Measurements from ENCODE around the gene HNF1A. TPM values are rescaled to one million over a fixed set of nuclear protein-coding genes. Genes with fewer than 3 reads are reported as not detected.
A peak's percentile ranks its signal among the peaks of the same experiment; 100 is the strongest.

HNF1A gene
- total and polyA plus RNA-seq, 4 donors, result 8.2 to 19.8 (median 10.6) TPM

DNA sequence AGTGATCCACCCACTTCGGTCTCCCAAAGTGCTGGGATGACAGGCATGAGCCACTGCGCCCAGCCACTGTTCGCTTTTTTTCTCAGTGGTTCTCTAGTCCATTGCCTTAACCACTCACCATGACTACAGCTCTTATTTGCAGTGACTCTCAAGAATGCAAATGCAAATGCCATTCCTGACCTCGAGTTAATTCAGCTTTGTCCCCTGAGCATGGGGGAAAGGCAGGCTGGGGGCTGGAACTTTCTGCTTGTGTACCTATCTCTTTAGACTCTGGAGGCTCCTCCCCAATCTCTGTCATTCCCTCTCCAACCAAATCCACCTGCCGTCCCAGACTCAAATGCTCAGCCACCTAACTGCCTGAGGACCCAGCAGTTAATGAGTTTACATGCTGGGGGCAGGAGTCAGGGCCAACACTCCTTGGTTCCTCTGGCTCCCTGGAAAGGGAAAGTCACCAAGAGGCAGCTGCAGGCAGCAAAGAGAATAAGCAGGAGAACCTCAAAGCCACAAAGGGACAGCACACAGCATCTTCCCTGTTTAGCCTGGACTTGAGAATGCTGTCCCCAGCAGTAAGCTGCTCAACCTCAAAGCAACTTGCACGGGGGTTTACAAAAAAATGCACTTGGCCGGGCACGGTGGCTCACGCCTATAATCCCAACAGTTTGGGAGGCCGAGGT is 5.3 kb upstream of the HNF1A start:
- 58% methylated on average over 10 of the region's 10 CpGs for WGBS
- H3K9me3 ChIP-seq (ENCODE audit: control insufficient read depth in 4 of 4, low read length in 3 of 4), result no peaks in the 10 kb centered on the region
- no peak for DNase-seq (ENCODE audit: low spot score)
- TF ChIP-seq RAD21 (IDR thresholded peaks at IDR 0.05) (no peak), JUND (IDR thresholded peaks at IDR 0.05) (no peak), HNF4G (IDR thresholded peaks at IDR 0.05) (no peak), EGR1 (IDR thresholded peaks at IDR 0.05; ENCODE audit: low read depth in 2 of 2) (no peak), FOXA1 (IDR thresholded peaks at IDR 0.05) (no peak), FOXA2 (IDR thresholded peaks at IDR 0.05) (no peak), YY1 (IDR thresholded peaks at IDR 0.05) (no peak), NR2F2 (IDR thresholded peaks at IDR 0.05) (no peak), RXRA (IDR thresholded peaks at IDR 0.05) (no peak), HNF4A (conservative IDR thresholded peaks at IDR 0.05) (no peak), SP1 (IDR thresholded peaks at IDR 0.05) (no peak), TAF1 (conservative IDR thresholded peaks at IDR 0.05) (no peak), GABPA (IDR thresholded peaks at IDR 0.05 in 1 of 2, conservative IDR thresholded peaks at IDR 0.05 in 1 of 2) (no peak)
- TF ChIP-seq, protein P1, sequence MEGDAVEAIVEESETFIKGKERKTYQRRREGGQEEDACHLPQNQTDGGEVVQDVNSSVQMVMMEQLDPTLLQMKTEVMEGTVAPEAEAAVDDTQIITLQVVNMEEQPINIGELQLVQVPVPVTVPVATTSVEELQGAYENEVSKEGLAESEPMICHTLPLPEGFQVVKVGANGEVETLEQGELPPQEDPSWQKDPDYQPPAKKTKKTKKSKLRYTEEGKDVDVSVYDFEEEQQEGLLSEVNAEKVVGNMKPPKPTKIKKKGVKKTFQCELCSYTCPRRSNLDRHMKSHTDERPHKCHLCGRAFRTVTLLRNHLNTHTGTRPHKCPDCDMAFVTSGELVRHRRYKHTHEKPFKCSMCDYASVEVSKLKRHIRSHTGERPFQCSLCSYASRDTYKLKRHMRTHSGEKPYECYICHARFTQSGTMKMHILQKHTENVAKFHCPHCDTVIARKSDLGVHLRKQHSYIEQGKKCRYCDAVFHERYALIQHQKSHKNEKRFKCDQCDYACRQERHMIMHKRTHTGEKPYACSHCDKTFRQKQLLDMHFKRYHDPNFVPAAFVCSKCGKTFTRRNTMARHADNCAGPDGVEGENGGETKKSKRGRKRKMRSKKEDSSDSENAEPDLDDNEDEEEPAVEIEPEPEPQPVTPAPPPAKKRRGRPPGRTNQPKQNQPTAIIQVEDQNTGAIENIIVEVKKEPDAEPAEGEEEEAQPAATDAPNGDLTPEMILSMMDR (IDR thresholded peaks at IDR 0.05; ENCODE audit: low read depth, low read length, missing input control), result no peak
- TF ChIP-seq, protein P2, sequence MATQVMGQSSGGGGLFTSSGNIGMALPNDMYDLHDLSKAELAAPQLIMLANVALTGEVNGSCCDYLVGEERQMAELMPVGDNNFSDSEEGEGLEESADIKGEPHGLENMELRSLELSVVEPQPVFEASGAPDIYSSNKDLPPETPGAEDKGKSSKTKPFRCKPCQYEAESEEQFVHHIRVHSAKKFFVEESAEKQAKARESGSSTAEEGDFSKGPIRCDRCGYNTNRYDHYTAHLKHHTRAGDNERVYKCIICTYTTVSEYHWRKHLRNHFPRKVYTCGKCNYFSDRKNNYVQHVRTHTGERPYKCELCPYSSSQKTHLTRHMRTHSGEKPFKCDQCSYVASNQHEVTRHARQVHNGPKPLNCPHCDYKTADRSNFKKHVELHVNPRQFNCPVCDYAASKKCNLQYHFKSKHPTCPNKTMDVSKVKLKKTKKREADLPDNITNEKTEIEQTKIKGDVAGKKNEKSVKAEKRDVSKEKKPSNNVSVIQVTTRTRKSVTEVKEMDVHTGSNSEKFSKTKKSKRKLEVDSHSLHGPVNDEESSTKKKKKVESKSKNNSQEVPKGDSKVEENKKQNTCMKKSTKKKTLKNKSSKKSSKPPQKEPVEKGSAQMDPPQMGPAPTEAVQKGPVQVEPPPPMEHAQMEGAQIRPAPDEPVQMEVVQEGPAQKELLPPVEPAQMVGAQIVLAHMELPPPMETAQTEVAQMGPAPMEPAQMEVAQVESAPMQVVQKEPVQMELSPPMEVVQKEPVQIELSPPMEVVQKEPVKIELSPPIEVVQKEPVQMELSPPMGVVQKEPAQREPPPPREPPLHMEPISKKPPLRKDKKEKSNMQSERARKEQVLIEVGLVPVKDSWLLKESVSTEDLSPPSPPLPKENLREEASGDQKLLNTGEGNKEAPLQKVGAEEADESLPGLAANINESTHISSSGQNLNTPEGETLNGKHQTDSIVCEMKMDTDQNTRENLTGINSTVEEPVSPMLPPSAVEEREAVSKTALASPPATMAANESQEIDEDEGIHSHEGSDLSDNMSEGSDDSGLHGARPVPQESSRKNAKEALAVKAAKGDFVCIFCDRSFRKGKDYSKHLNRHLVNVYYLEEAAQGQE (IDR thresholded peaks at IDR 0.05), result no peak
- TF ChIP-seq, protein P3, sequence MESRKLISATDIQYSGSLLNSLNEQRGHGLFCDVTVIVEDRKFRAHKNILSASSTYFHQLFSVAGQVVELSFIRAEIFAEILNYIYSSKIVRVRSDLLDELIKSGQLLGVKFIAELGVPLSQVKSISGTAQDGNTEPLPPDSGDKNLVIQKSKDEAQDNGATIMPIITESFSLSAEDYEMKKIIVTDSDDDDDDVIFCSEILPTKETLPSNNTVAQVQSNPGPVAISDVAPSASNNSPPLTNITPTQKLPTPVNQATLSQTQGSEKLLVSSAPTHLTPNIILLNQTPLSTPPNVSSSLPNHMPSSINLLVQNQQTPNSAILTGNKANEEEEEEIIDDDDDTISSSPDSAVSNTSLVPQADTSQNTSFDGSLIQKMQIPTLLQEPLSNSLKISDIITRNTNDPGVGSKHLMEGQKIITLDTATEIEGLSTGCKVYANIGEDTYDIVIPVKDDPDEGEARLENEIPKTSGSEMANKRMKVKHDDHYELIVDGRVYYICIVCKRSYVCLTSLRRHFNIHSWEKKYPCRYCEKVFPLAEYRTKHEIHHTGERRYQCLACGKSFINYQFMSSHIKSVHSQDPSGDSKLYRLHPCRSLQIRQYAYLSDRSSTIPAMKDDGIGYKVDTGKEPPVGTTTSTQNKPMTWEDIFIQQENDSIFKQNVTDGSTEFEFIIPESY (IDR thresholded peaks at IDR 0.05), result no peak
- TF ChIP-seq, protein P4, sequence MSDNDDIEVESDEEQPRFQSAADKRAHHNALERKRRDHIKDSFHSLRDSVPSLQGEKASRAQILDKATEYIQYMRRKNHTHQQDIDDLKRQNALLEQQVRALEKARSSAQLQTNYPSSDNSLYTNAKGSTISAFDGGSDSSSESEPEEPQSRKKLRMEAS (IDR thresholded peaks at IDR 0.05), result no peak
- TF ChIP-seq, protein P5, sequence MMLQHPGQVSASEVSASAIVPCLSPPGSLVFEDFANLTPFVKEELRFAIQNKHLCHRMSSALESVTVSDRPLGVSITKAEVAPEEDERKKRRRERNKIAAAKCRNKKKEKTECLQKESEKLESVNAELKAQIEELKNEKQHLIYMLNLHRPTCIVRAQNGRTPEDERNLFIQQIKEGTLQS (IDR thresholded peaks at IDR 0.05), result no peak
- peaks cover 0 to 62% (median 34%) of the 10 kb centered on the region in 4 donors for H3K4me1 ChIP-seq (ENCODE audit: control insufficient read depth in 4 of 4, insufficient read depth in 4 of 4, low read length in 3 of 4)
- no peaks in the 10 kb centered on the region for H3K27me3 ChIP-seq (ENCODE audit: control insufficient read depth in 4 of 4, insufficient read depth in 4 of 4, low read length in 3 of 4)
- H3K27ac ChIP-seq (ENCODE audit: low read depth in 1 of 2, low read length in 2 of 2), result peak overlapping the region in 1 of 2 donors; percentile 19
- peaks cover 3 to 13% (median 9%) of the 10 kb centered on the region in 4 donors for H3K36me3 ChIP-seq (ENCODE audit: control insufficient read depth in 4 of 4, insufficient read depth in 3 of 4, low read depth in 1 of 4, low read length in 3 of 4)
- H3K9ac ChIP-seq (ENCODE audit: low read depth in 1 of 2, low read length in 2 of 2), result no peak overlapping the region
- no peak overlapping the region for H3K4me3 ChIP-seq (ENCODE audit: low read depth in 1 of 3, low read length in 3 of 3)
